Peyer's patch (tissue), 4 donors: ENCODE results near the gene UTP4.
A peak's percentile ranks its signal among the peaks of the same experiment; 100 is the strongest.

ENCODE experiments used
- CTCF ChIP-seq, 6 experiments: fragments of 450-650 bp in 4 of 6; fragments of 200-600 bp in 2 of 6; sonication (generic) in 1 of 6; IDR thresholded peaks; one replicate each; pipeline ENCODE4 v1.5.1; 2017 to 2019; ENCODE audit warnings: antibody characterized with exemption in 6 of 6, mild to moderate bottlenecking in 3 of 6, moderate library complexity in 1 of 6
- POLR2A ChIP-seq, 2 donors: fragments of 450-650 bp; IDR thresholded peaks; one replicate each; pipeline ENCODE4 v1.5.1; 2017; ENCODE audit warnings: antibody characterized with exemption in 2 of 2, mild to moderate bottlenecking in 2 of 2, moderate library complexity in 2 of 2

GRCh38 chr16:69150146-69150865, 17.9 kb downstream of the UTP4 start:
- TF ChIP-seq CTCF (IDR thresholded peaks at IDR 0.05) (peak; percentile 42 to 95 (median 86)), POLR2A (IDR thresholded peaks at IDR 0.05) (no peak)
